SK-N-MC (cell line): ENCODE data around the gene ZSCAN4.

Experiments used
- EZH2 ChIP-seq: fragments of 200-600 bp; sonication (generic); IDR thresholded peaks from one replicate; pipeline ENCODE4 v1.6.1; 2017; ENCODE audit warnings: antibody characterized with exemption
- POLR2AphosphoS5 ChIP-seq: IDR thresholded peaks from 2 replicates; pipeline ENCODE4 v1.6.1; 2012; ENCODE audit warnings: mild to moderate bottlenecking, low read depth, low read length, borderline replicate concordance

- TF ChIP-seq EZH2: no peak
- TF ChIP-seq POLR2AphosphoS5: no peak
Measured at GRCh38 chr19:57642396-57643046, 26.2 kb upstream of the ZSCAN4 start.
